IMR-90 (cell line): ENCODE measurements around the gene FAS.

Experiments used
- BHLHE40 ChIP-seq: fragments of 150-350 bp; IDR thresholded peaks from 2 replicates; pipeline ENCODE4 v1.6.1; 2016; ENCODE audit warnings: mild to moderate bottlenecking, low read depth, low read length
- CEBPB ChIP-seq: IDR thresholded peaks from 2 replicates; pipeline ENCODE4 v1.6.1; 2012; ENCODE audit warnings: low read depth, low read length, improper control_type of control experiment
- CHD1 ChIP-seq: IDR thresholded peaks from 2 replicates; pipeline ENCODE4 v1.6.1; 2012; ENCODE audit warnings: low read depth, low read length, improper control_type of control experiment
- CTCF ChIP-seq: conservative IDR thresholded peaks from 2 replicates; pipeline ENCODE4 v1.5.1; 2012; ENCODE audit warnings: mild to moderate bottlenecking, low read depth, low read length, improper control_type of control experiment
- FOS ChIP-seq: fragments of 150-350 bp; IDR thresholded peaks from 2 replicates; pipeline ENCODE4 v1.6.1; 2016; ENCODE audit warnings: low read depth, low read length
- MAZ ChIP-seq: IDR thresholded peaks from 2 replicates; pipeline ENCODE4 v1.6.1; 2012; ENCODE audit warnings: low read depth, mild to moderate bottlenecking, low read length, improper control_type of control experiment, moderate library complexity, borderline replicate concordance
- MXI1 ChIP-seq: IDR thresholded peaks from 2 replicates; pipeline ENCODE4 v1.6.1; 2012; ENCODE audit warnings: low read depth, mild to moderate bottlenecking, low read length, moderate library complexity, borderline replicate concordance
- NFE2L2 ChIP-seq: fragments of 150-350 bp; IDR thresholded peaks from 2 replicates; pipeline ENCODE4 v1.6.1; 2016; ENCODE audit warnings: low read depth, mild to moderate bottlenecking, low read length
- POLR2A ChIP-seq: IDR thresholded peaks from 2 replicates; pipeline ENCODE4 v1.6.1; 2012; ENCODE audit warnings: mild to moderate bottlenecking, low read depth, low read length
- RAD21 ChIP-seq: IDR thresholded peaks from 2 replicates; pipeline ENCODE4 v1.6.1; 2012; ENCODE audit warnings: low read length, improper control_type of control experiment
- SMC3 ChIP-seq: fragments of 150-350 bp; IDR thresholded peaks from 2 replicates; pipeline ENCODE4 v1.6.1; 2016; ENCODE audit warnings: low read depth, mild to moderate bottlenecking, antibody characterized with exemption, low read length, moderate library complexity
- TF ChIP-seq, protein P1 (sequence below): fragments of 150-350 bp; IDR thresholded peaks from 2 replicates; pipeline ENCODE4 v1.6.1; 2017; ENCODE audit warnings: mild to moderate bottlenecking, antibody characterized with exemption, low read length, low read depth
- TF ChIP-seq, protein P2 (sequence below): fragments of 150-350 bp; IDR thresholded peaks from 2 replicates; pipeline ENCODE4 v1.6.1; 2016; ENCODE audit warnings: low read depth, mild to moderate bottlenecking, low read length, moderate library complexity, borderline replicate concordance

DNA sequence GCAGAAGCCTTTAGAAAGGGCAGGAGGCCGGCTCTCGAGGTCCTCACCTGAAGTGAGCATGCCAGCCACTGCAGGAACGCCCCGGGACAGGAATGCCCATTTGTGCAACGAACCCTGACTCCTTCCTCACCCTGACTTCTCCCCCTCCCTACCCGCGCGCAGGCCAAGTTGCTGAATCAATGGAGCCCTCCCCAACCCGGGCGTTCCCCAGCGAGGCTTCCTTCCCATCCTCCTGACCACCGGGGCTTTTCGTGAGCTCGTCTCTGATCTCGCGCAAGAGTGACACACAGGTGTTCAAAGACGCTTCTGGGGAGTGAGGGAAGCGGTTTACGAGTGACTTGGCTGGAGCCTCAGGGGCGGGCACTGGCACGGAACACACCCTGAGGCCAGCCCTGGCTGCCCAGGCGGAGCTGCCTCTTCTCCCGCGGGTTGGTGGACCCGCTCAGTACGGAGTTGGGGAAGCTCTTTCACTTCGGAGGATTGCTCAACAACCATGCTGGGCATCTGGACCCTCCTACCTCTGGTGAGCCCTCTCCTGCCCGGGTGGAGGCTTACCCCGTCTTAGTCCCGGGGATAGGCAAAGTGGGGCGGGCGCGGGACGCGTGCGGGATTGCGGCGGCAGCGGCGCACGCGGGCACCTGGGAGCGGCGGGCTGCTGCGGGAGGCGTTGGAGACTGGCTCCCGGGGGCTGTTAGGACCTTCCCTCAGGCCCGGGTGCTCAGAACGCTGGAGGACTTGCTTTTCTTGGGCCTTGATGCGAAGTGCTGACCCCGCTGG is at the start of gene FAS:
- no peak for TF ChIP-seq CTCF
- no peak for TF ChIP-seq POLR2A
- TF ChIP-seq RAD21 = no peak
- TF ChIP-seq, protein P1, sequence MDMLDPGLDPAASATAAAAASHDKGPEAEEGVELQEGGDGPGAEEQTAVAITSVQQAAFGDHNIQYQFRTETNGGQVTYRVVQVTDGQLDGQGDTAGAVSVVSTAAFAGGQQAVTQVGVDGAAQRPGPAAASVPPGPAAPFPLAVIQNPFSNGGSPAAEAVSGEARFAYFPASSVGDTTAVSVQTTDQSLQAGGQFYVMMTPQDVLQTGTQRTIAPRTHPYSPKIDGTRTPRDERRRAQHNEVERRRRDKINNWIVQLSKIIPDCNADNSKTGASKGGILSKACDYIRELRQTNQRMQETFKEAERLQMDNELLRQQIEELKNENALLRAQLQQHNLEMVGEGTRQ = no peak
- TF ChIP-seq BHLHE40 = no peak
- 0 out of 2 replicates have a peak, but pooled peaks have one; percentile 3 for TF ChIP-seq MAZ
- TF ChIP-seq, protein P2, sequence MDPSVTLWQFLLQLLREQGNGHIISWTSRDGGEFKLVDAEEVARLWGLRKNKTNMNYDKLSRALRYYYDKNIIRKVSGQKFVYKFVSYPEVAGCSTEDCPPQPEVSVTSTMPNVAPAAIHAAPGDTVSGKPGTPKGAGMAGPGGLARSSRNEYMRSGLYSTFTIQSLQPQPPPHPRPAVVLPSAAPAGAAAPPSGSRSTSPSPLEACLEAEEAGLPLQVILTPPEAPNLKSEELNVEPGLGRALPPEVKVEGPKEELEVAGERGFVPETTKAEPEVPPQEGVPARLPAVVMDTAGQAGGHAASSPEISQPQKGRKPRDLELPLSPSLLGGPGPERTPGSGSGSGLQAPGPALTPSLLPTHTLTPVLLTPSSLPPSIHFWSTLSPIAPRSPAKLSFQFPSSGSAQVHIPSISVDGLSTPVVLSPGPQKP = no peak
- TF ChIP-seq FOS = no peak
- TF ChIP-seq CEBPB = peak; percentile 86
- TF ChIP-seq CHD1 = no peak
- TF ChIP-seq SMC3 = no peak
- TF ChIP-seq MXI1 = peak; percentile 28; the same call in 1 of the 2 replicates
- TF ChIP-seq NFE2L2 = no peak
